Glutamatergic neuron (in vitro differentiated cells): ENCODE data around the gene MDN1. TPM values are rescaled to one million over a fixed set of nuclear protein-coding genes. Genes with fewer than 3 reads are reported as not detected.
"Not testable (repeated sequence)": the region's sequence is repeated elsewhere in the genome, so short reads cannot be mapped to it uniquely, and the experiment has no call there.

Source experiments
- DNase-seq: peaks from one replicate; pipeline ENCODE4 v3.0.0; 2022
- H3K27ac Mint-ChIP-seq: one replicate; pipeline ENCODE4 v1.8.0; 2020; ENCODE audit warnings: mild to moderate bottlenecking, mixed read lengths, inconsistent platforms; ENCODE audit not compliant: unreplicated experiment
- H3K27me3 Mint-ChIP-seq: one replicate; pipeline ENCODE4 v1.8.0; 2020; ENCODE audit warnings: mild to moderate bottlenecking, moderate library complexity, mixed read lengths, inconsistent platforms; ENCODE audit not compliant: unreplicated experiment
- H3K36me3 Mint-ChIP-seq: one replicate; pipeline ENCODE4 v1.8.0; 2020; ENCODE audit warnings: mild to moderate bottlenecking, mixed read lengths, inconsistent platforms; ENCODE audit not compliant: unreplicated experiment
- H3K4me1 Mint-ChIP-seq: one replicate; pipeline ENCODE4 v1.8.0; 2020; ENCODE audit warnings: mild to moderate bottlenecking, low read depth, mixed read lengths, inconsistent platforms; ENCODE audit not compliant: unreplicated experiment
- H3K4me3 Mint-ChIP-seq: one replicate; pipeline ENCODE4 v1.8.0; 2020; ENCODE audit warnings: mild to moderate bottlenecking, mixed read lengths, inconsistent platforms; ENCODE audit not compliant: unreplicated experiment
- H3K9me3 Mint-ChIP-seq: one replicate; pipeline ENCODE4 v1.8.0; 2020; ENCODE audit warnings: mild to moderate bottlenecking, moderate library complexity, mixed read lengths, inconsistent platforms; ENCODE audit not compliant: unreplicated experiment
- total RNA-seq: library from RNA; stranded (reverse); fragmentation: NEBNext Ultra II Directional; extraction: Animal tissue kit (Norgen Biotek cat#: 25700); gene quantifications from one replicate; pipeline ENCODE4 v1.2.1, GENCODE V29; 2021; ENCODE audit not compliant: unreplicated experiment
- TF ChIP-seq, protein P1 (sequence below): fragments of 200-600 bp; sonication (generic); IDR thresholded peaks from one replicate; pipeline ENCODE4 v1.5.0; 2021; ENCODE audit not compliant: partially characterized antibody, unreplicated experiment

MDN1 gene
- total RNA-seq, 1 donor from 2014 or later = 39.2 TPM

- Mint-ChIP-seq H3K36me3 (no peaks in the 10 kb centered on the region), H3K4me1 (peaks cover 8% of the 10 kb centered on the region), H3K9me3 (no peaks in the 10 kb centered on the region), H3K27me3 (no peaks in the 10 kb centered on the region), H3K27ac (no peak overlapping the region), H3K4me3 (no peak overlapping the region)
- TF ChIP-seq, protein P1, sequence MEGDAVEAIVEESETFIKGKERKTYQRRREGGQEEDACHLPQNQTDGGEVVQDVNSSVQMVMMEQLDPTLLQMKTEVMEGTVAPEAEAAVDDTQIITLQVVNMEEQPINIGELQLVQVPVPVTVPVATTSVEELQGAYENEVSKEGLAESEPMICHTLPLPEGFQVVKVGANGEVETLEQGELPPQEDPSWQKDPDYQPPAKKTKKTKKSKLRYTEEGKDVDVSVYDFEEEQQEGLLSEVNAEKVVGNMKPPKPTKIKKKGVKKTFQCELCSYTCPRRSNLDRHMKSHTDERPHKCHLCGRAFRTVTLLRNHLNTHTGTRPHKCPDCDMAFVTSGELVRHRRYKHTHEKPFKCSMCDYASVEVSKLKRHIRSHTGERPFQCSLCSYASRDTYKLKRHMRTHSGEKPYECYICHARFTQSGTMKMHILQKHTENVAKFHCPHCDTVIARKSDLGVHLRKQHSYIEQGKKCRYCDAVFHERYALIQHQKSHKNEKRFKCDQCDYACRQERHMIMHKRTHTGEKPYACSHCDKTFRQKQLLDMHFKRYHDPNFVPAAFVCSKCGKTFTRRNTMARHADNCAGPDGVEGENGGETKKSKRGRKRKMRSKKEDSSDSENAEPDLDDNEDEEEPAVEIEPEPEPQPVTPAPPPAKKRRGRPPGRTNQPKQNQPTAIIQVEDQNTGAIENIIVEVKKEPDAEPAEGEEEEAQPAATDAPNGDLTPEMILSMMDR = no peak
- DNase-seq = no peak
Observed at GRCh38 chr6:89789980-89790379, 29.6 kb downstream of the MDN1 start.

DNA sequence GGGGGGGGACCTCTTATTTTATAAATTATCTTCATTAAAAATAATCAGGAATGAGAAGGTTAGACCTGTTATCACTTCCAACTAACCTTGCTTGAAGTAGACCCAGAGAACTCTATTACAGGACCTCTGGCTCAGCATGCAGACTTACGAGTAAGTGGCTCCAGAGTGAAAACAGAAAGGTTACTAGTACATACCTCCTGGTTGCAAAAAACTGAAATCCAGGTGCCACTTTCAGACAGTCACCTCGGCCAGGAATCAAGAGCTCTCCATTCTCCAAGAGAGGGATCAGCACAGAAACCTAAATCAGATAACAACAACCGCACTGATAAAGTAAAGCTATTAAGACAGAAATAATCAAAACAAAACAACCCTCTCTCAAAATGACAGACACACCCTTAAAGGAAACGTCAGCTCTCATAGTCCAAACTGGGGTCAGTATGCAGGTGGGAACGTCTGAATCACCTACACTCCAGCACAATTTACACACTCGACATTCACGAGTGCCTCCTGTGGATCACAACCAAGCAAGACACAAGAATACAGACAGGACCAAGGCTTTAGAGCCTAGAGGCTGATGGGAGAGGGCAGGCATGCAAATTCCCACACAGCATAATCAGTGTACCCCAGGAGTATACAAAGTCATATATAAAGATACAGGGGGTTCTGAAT lies 31.8 kb downstream of the MDN1 start:
- peaks cover 7% of the 10 kb centered on the region for H3K36me3 Mint-ChIP-seq
- no peak overlapping the region for H3K4me3 Mint-ChIP-seq
- no peaks in the 10 kb centered on the region for H3K27me3 Mint-ChIP-seq
- DNase-seq = no peak
- H3K27ac Mint-ChIP-seq = no peak overlapping the region
- H3K9me3 Mint-ChIP-seq = no peaks in the 10 kb centered on the region
- H3K4me1 Mint-ChIP-seq = no peaks in the 10 kb centered on the region
- TF ChIP-seq, protein P1 = no peak

GRCh38 chr6:89786970-89787369 lies 32.6 kb downstream of the MDN1 start:
- Mint-ChIP-seq H3K4me1 (no peaks in the 10 kb centered on the region), H3K9me3 (no peaks in the 10 kb centered on the region), H3K27me3 (no peaks in the 10 kb centered on the region), H3K27ac (no peak overlapping the region), H3K4me3 (no peak overlapping the region), H3K36me3 (peaks cover 7% of the 10 kb centered on the region)
- no peak for DNase-seq
- TF ChIP-seq, protein P1 = no peak

DNA sequence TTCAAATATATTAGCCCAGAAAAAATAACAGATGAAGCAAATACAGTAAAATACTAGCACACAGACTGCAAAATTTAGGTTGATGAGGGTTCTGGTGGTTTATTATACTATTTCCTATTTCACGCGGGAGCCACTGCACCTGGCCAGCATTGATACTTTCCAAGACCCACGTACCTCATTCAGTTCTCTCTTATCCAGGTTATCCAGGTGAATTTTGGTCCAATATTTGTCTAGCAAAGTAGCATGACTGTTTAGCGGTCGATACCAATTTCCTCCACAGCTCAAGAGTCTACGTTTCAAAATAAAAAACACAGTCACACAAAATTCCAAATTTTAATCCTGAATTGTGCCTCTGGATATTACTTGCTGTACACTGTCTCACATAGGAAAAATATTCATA lies 34.8 kb downstream of the MDN1 start:
- Mint-ChIP-seq H3K4me3 (no peak overlapping the region), H3K36me3 (peaks cover 7% of the 10 kb centered on the region), H3K4me1 (no peaks in the 10 kb centered on the region), H3K27me3 (no peaks in the 10 kb centered on the region), H3K27ac (no peak overlapping the region), H3K9me3 (no peaks in the 10 kb centered on the region)
- TF ChIP-seq, protein P1 = no peak
- no peak for DNase-seq

- not testable (repeated sequence) for H3K27me3 Mint-ChIP-seq, H3K27ac Mint-ChIP-seq, H3K36me3 Mint-ChIP-seq, DNase-seq, H3K4me1 Mint-ChIP-seq, H3K9me3 Mint-ChIP-seq, H3K4me3 Mint-ChIP-seq
Observed at GRCh38 chr6:89783293-89783692, 36.3 kb downstream of the MDN1 start.

DNA sequence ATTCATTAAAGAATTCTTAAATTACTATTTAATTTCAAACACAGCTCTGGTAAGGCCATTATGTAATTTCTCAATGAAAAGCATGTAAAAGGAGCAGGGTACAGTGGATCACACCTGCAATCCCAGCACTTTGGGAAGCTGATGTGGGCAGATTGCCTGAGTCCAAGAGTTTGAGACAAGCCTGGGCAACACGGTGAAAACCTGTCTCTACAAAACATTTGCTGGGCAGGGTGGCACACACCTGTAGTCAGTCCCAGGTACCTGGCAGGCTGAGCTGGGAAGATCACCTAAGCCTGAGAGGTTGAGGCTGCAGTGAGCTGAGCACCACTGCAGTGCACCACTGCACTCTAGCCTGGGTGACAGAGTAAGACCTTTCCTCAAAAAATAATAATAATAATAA lies 37.4 kb downstream of the MDN1 start:
- peaks cover 7% of the 10 kb centered on the region for H3K36me3 Mint-ChIP-seq
- no peak overlapping the region for H3K27ac Mint-ChIP-seq
- H3K4me1 Mint-ChIP-seq = no peaks in the 10 kb centered on the region
- no peak for DNase-seq
- H3K4me3 Mint-ChIP-seq = no peak overlapping the region
- no peaks in the 10 kb centered on the region for H3K27me3 Mint-ChIP-seq
- H3K9me3 Mint-ChIP-seq = no peaks in the 10 kb centered on the region
- TF ChIP-seq, protein P1 = no peak
